Measurements from ENCODE around the gene SCNN1A. TPM values are rescaled to one million over a fixed set of nuclear protein-coding genes. Genes with fewer than 3 reads are reported as not detected.

The SCNN1A gene
- total RNA-seq, 4 donors from 2014 or later, result 74.2 to 143 (median 93.7) TPM

- no peaks in the 10 kb centered on the region for H3K36me3 ChIP-seq
- TF ChIP-seq POLR2A (IDR thresholded peaks at IDR 0.05) (no peak), POLR2AphosphoS5 (IDR thresholded peaks at IDR 0.05) (no peak), CTCF (IDR thresholded peaks at IDR 0.05) (no peak), EP300 (IDR thresholded peaks at IDR 0.05) (no peak)
- H3K27me3 ChIP-seq, result no peaks in the 10 kb centered on the region
- DNase-seq (ENCODE audit: low spot score in 2 of 2), result no peak
- 35% methylated on average over 14 of the region's 15 CpGs for WGBS
- no peaks in the 10 kb centered on the region for H3K9me3 ChIP-seq
- peaks cover 79% of the 10 kb centered on the region for H3K4me1 ChIP-seq
- no peak overlapping the region for H3K4me3 ChIP-seq
- H3K27ac ChIP-seq, result peak overlapping the region; percentile 82
These were observed 4.2 kb downstream of the SCNN1A start for GRCh38 chr12:6370994-6371754.

GRCh38 chr12:6370576-6370935 lies 4.8 kb downstream of the SCNN1A start:
- WGBS, result 90% methylated on average over 4 of the region's 4 CpGs
- peak overlapping the region; percentile 82 for H3K27ac ChIP-seq
- TF ChIP-seq POLR2A (IDR thresholded peaks at IDR 0.05) (no peak), POLR2AphosphoS5 (IDR thresholded peaks at IDR 0.05) (no peak), CTCF (IDR thresholded peaks at IDR 0.05) (no peak), EP300 (IDR thresholded peaks at IDR 0.05) (no peak)
- H3K36me3 ChIP-seq, result no peaks in the 10 kb centered on the region
- no peaks in the 10 kb centered on the region for H3K27me3 ChIP-seq
- peaks cover 73% of the 10 kb centered on the region for H3K4me1 ChIP-seq
- no peak overlapping the region for H3K4me3 ChIP-seq
- no peak for DNase-seq (ENCODE audit: low spot score in 2 of 2)
- no peaks in the 10 kb centered on the region for H3K9me3 ChIP-seq

- Histone ChIP-seq H3K36me3 (no peaks in the 10 kb centered on the region), H3K27ac (peak overlapping the region; percentile 82), H3K4me3 (no peak overlapping the region), H3K4me1 (peaks cover 68% of the 10 kb centered on the region), H3K27me3 (no peaks in the 10 kb centered on the region), H3K9me3 (no peaks in the 10 kb centered on the region)
- TF ChIP-seq EP300 (IDR thresholded peaks at IDR 0.05) (no peak), POLR2A (IDR thresholded peaks at IDR 0.05) (no peak), CTCF (IDR thresholded peaks at IDR 0.05) (no peak), POLR2AphosphoS5 (IDR thresholded peaks at IDR 0.05) (no peak)
- WGBS, result 84% methylated on average over 9 of the region's 9 CpGs
- DNase-seq (ENCODE audit: low spot score in 2 of 2), result no peak
These were observed 5.3 kb downstream of the SCNN1A start for GRCh38 chr12:6369916-6370575.

GRCh38 chr12:6368906-6369525 lies 6.3 kb downstream of the SCNN1A start:
- Histone ChIP-seq H3K4me1 (peaks cover 65% of the 10 kb centered on the region), H3K27ac (no peak overlapping the region), H3K27me3 (no peaks in the 10 kb centered on the region), H3K4me3 (no peak overlapping the region), H3K9me3 (no peaks in the 10 kb centered on the region), H3K36me3 (no peaks in the 10 kb centered on the region)
- TF ChIP-seq POLR2A (IDR thresholded peaks at IDR 0.05), result no peak
- TF ChIP-seq CTCF (IDR thresholded peaks at IDR 0.05), result no peak
- TF ChIP-seq POLR2AphosphoS5 (IDR thresholded peaks at IDR 0.05), result no peak
- TF ChIP-seq EP300 (IDR thresholded peaks at IDR 0.05), result no peak
- 92% methylated on average over 9 of the region's 9 CpGs for WGBS
- no peak for DNase-seq (ENCODE audit: low spot score in 2 of 2)

Data from suprapubic skin (tissue), 4 donors.